Activated T-cell treated with anti-CD3 and anti-CD28 coated beads for 24 hours (primary cell): ENCODE data around the gene LSM3.

Source experiments
- DNase-seq: peaks from one replicate; pipeline ENCODE4 v3.0.0-alpha.2; 2020; ENCODE audit warnings: low read depth

Gene LSM3

GRCh38 chr3:14242490-14243311 is 64.1 kb downstream of the LSM3 start:
- DNase-seq: no peak

GRCh38 chr3:14243782-14244181 is 65.2 kb downstream of the LSM3 start:
- DNase-seq: no peak

GRCh38 chr3:14244521-14245247 is 66.1 kb downstream of the LSM3 start:
- no peak for DNase-seq

DNA sequence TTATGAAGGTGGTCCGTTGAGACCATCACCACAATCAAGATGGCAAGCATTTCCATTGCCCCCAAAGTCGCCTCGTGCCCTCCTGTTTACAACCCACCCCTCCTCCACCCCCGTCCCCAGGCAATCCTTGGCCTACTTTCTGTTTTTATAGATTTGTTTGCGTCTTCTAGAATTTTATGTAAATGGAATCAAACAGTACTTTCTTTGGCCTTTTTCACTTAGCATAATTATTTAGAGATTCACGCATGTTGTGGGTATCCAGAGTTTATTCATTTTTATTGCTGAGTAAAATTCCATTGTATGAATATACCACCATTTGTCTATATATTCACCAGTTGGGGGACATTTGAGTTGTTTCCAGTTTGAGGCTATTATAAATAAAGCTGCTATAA is 66.6 kb downstream of the LSM3 start:
- DNase-seq: no peak

GRCh38 chr3:14245822-14246221 is 67.2 kb downstream of the LSM3 start:
- no peak for DNase-seq

- no peak for DNase-seq
These were observed 67.8 kb downstream of the LSM3 start for GRCh38 chr3:14246414-14246813.

DNA sequence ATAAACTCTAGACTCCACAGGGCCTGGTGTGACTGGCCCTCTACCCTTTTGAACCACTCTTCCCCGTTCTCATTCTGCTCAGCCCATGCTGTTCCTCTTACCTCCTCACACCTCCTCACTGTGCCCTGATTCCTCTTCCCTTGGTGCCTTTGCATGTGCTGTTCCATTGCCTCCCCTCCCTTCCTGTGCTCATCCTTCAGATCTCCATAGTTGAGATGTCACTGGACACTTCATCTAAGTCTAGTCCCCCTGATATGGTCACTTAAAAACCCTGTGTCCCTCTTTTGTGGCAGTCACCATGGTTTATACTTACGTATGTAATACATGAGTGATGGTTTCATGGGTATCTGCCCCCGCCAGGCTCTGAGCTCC is 69.8 kb downstream of the LSM3 start:
- DNase-seq: no peak

- DNase-seq: no peak
These were observed 70.4 kb downstream of the LSM3 start for GRCh38 chr3:14248849-14249523.
